Measurements from ENCODE around the gene N4BP2.

The N4BP2 gene

GRCh38 chr4:40183615-40184411 is 127.2 kb downstream of the N4BP2 start:
- TF ChIP-seq GATA1 (IDR thresholded peaks at IDR 0.05; ENCODE audit: low read depth, low read length) (no peak), POLR2A (IDR thresholded peaks at IDR 0.05; ENCODE audit: low read length) (no peak)
- DNase-seq, result no peak

DNA sequence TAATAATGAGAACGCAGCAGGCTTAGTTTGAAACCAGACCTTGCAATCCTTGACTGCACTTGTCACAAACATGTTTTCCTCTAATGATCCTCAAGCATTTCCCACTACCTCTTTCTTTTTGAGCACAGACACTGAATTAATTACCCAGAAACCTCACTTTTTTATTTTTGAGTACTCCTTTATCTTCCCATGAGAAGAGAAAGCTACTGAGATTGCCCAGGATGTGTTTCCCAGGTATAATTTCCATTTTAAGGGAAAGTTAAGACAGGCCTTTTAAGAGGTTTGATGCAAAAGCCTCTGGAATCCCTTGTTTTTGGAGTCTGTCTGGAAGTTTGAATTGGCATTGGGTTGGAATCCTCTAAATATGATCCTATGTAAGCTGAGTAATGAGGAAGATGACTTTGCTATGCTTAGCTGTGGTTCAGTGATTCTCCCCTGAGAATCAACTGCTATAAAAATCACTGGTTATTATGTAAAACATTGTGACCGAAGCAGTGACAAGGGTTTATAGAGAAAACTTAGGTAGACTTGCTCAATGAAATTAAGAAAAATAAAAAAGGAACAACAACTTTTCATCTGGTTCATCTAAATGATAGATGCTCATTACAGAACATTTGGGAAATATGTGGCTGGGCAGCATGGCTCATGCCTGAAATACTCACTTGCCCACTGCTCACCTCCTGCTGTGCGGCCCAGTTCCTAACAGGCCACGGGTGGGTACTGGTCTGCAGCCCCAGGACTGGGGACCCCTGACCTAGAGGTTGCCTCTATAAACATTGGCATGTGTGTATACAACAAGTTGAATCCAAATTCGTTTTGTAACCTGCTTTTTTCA is 129.4 kb downstream of the N4BP2 start:
- no peak for DNase-seq
- TF ChIP-seq POLR2A (IDR thresholded peaks at IDR 0.05; ENCODE audit: low read length), result no peak
- TF ChIP-seq GATA1 (IDR thresholded peaks at IDR 0.05; ENCODE audit: low read depth, low read length), result no peak

- TF ChIP-seq POLR2A (IDR thresholded peaks at IDR 0.05; ENCODE audit: low read length), result no peak
- no peak for TF ChIP-seq GATA1 (IDR thresholded peaks at IDR 0.05; ENCODE audit: low read depth, low read length)
- DNase-seq, result no peak
Measured at GRCh38 chr4:40186665-40187014, 130.0 kb downstream of the N4BP2 start.

DNA sequence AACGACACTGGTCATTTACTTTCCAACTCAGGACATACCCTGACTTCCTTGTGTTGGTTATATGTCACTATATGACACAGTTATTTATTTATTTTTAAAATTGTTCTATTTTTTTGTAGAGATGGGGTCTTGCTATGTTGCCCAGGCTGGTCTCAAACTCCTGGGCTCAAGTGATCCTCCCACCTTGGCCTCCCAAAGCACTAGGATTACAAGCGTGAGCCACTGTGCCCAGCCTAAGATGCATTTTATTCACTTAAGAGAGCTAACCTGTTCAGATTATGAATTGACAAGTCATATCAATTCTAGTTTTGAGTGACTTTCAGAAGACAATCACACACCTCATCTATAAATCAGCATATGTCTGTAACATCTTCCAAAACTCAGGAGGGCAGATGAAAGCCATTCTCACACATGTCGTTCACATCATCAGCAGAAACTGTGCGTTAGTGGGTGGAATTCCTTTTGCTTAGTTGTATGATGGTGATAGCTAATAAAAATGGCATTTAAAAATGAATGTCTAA is 130.8 kb downstream of the N4BP2 start:
- TF ChIP-seq POLR2A (IDR thresholded peaks at IDR 0.05; ENCODE audit: low read length), result no peak
- no peak for DNase-seq

DNA sequence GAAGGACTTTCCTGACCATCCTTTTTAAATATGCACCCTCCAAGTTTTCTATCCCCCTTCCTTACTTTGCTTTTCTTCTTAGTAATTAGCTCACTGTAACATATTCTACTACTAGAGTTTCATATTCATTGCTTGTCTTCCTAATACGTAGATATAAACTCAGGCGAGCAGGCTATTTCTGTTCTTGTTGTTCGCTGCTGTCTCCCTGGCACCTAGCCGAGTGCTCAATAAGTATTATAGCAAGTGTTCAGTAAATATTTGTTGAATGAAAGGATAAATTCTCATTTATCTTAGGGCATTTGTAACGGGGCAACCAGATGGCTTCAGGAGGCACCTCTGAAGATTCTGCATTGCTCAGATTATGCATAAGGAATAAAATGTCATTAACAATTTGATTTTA is 133.4 kb downstream of the N4BP2 start:
- no peak for DNase-seq
- no peak for TF ChIP-seq POLR2A (IDR thresholded peaks at IDR 0.05; ENCODE audit: low read length)
- TF ChIP-seq GATA1 (IDR thresholded peaks at IDR 0.05; ENCODE audit: low read depth, low read length), result no peak

GRCh38 chr4:40190465-40190864 is 133.8 kb downstream of the N4BP2 start:
- no peak for DNase-seq
- TF ChIP-seq GATA1 (IDR thresholded peaks at IDR 0.05; ENCODE audit: low read depth, low read length), result no peak
- TF ChIP-seq POLR2A (IDR thresholded peaks at IDR 0.05; ENCODE audit: low read length), result no peak

DNA sequence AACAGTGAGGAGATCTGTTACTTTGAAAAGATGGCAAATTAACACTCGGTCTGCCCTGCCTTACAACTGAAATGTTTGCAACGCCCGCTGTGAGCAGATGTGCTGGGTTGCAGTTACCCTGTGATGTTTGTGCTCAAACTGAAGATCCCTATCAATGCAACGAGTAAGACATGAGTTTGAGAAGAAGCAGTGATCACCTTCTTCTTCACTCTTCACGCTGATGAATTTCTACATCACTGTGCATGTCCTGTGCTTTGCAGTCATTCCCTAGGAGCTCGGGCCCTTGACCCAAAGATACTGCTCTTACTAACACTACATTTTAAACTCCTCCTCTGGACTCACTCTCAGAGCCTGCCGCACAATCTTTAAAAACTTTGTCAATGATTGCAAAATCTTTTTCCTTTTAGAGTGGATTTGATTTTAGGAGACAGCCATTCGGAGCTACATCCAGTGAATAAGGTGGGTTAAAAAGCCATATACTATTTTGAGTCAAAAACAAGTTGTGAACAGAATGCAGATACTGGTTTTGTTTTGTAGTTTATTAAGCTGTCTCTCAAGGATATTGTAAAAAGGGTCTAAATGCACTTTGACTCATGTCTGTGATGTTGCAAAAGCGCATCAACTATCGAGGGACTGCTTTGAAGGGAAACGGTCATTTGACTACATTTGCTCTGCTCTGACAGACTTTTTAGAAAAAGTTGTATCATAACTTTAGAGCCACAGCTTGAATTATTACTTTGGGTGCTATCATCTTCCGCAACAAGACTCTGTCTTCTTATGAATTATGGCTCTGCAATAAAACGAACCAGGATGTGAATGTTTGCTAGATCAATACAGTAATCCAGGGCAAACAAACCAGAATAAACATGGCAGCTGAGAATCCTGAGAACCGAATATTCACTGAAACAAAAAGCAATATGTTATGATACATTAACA is 134.5 kb downstream of the N4BP2 start:
- no peak for DNase-seq
- TF ChIP-seq POLR2A (IDR thresholded peaks at IDR 0.05; ENCODE audit: low read length) (no peak), GATA1 (IDR thresholded peaks at IDR 0.05; ENCODE audit: low read depth, low read length) (no peak)

GRCh38 chr4:40192114-40193015 is 135.7 kb downstream of the N4BP2 start:
- TF ChIP-seq POLR2A (IDR thresholded peaks at IDR 0.05; ENCODE audit: low read length) (no peak), GATA1 (IDR thresholded peaks at IDR 0.05; ENCODE audit: low read depth, low read length) (no peak)
- DNase-seq, result no peak

DNA sequence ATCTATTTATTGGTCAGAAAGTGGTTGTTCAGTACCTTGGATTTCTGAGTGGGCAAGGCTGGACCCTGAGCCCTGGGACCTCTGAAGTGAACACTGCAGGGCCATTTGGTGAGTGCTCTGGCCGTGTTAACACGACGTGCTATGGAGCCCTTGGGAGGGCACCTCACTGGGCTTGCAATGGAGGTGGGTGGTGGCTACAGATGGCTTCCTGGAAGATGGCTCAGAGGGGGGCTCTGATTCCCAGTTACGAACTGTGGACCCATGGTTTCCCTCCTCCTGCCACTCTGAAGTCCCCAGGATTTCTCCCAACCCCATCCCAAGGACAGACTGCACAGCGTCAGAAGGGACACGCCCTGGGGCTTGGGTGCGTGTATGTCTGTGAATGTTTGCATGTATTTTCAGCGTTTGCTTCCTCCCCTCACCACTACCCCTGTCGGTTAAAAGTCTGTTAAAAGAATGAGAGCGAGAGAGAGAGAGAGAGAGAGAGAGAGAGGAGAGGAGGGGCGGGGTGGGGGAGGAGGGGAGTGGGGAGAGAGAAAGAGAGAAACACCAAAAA is 136.4 kb downstream of the N4BP2 start:
- TF ChIP-seq POLR2A (IDR thresholded peaks at IDR 0.05; ENCODE audit: low read length) (no peak), GATA1 (IDR thresholded peaks at IDR 0.05; ENCODE audit: low read depth, low read length) (no peak)
- DNase-seq, result no peak

GRCh38 chr4:40193578-40193977 is 136.9 kb downstream of the N4BP2 start:
- TF ChIP-seq GATA1 (IDR thresholded peaks at IDR 0.05; ENCODE audit: low read depth, low read length) (no peak), POLR2A (IDR thresholded peaks at IDR 0.05; ENCODE audit: low read length) (no peak)
- DNase-seq, result no peak

GRCh38 chr4:40194602-40195161 is 138.0 kb downstream of the N4BP2 start:
- TF ChIP-seq POLR2A (IDR thresholded peaks at IDR 0.05; ENCODE audit: low read length) (peak; percentile 49), GATA1 (IDR thresholded peaks at IDR 0.05; ENCODE audit: low read depth, low read length) (no peak)
- peak; percentile 4 to 20 for DNase-seq

All from erythroblast (primary cell).